K562 (cell line): ENCODE results near the gene B3GALNT2. TPM values are rescaled to one million over a fixed set of nuclear protein-coding genes. Genes with fewer than 3 reads are reported as not detected.

Experiments
- ATAC-seq: fragments of 200-7000 bp; cut with Tn5 transposase; 3 replicates; pipeline ENCODE4 v1.9.1; 2020; ENCODE audit warnings: moderate library complexity
- BruUV-seq: library from RNA; stranded (reverse); fragments of 400-500 nt; replicated peaks from 2 replicates; lab custom pipeline; 2021; lab: Mats Ljungman, UMichigan
- CTCF ChIA-PET: fragments of 300-600 bp; formaldehyde crosslinking; extraction: SDS; loops from one replicate; lab custom pipeline; 2021; ENCODE audit warnings: low intra/inter-chr PET ratio; lab: Yijun Ruan, JAX
- POLR2A ChIA-PET: fragments of 300-600, 350-650 bp; sonication (Branson Sonifier 250); formaldehyde crosslinking; extraction: SDS; loops from one replicate; lab custom pipeline; 2021; ENCODE audit warnings: antibody characterized with exemption, inconsistent platforms; lab: Yijun Ruan, JAX
- DNase-seq, 4 experiments: peaks; one replicate each; pipeline versions ENCODE4 v3.0.0 to v3.0.0-alpha.2; 2011 to 2018; ENCODE audit warnings: low spot score in 3 of 4, mixed read lengths in 3 of 4; ENCODE audit errors: extremely low read depth in 1 of 4
- FAIRE-seq: peaks from 2 replicates; lab custom pipeline; 2011; peaks lifted over from hg19 to GRCh38; lab: Jason Lieb, UNC
- H2AFZ ChIP-seq: 2 replicates; pipeline ENCODE4 v1.6.0; 2011; ENCODE audit warnings: low read depth, low read length, control low read depth, inconsistent platforms
- H3K27ac ChIP-seq: fragments of 200-600 bp; 3 replicates; pipeline ENCODE4 v1.8.0; 2011; ENCODE audit warnings: low read depth, mild to moderate bottlenecking, control low read depth, inconsistent platforms, low read length, moderate library complexity, mixed read lengths; ENCODE audit errors: extremely low read depth
- H3K27me3 ChIP-seq, 2 experiments: fragments of 300-600 bp in 1 of 2; 2 replicates in 1 of 2; 3 replicates in 1 of 2; pipeline versions ENCODE4 v1.6.0 to v1.8.0; 2011; ENCODE audit warnings: inconsistent platforms in 2 of 2, low read length in 2 of 2, mild to moderate bottlenecking in 1 of 2, mixed read lengths in 1 of 2, moderate library complexity in 1 of 2; ENCODE audit not compliant: control insufficient read depth in 2 of 2, insufficient read depth in 2 of 2
- H3K36me3 ChIP-seq: fragments of 300-600 bp; 3 replicates; pipeline ENCODE4 v1.8.0; 2011; ENCODE audit warnings: mild to moderate bottlenecking, low read length, inconsistent platforms; ENCODE audit not compliant: control insufficient read depth, insufficient read depth
- H3K4me1 ChIP-seq, 2 experiments: fragments of 200-600 bp in 1 of 2; replicated peaks in 1 of 2; 2 replicates in 1 of 2; 3 replicates in 1 of 2; pipeline versions ENCODE4 v1.5.1 to v1.8.0; 2011; ENCODE audit warnings: inconsistent platforms in 2 of 2, low read length in 2 of 2, mild to moderate bottlenecking in 1 of 2, mixed read lengths in 1 of 2, moderate library complexity in 1 of 2; ENCODE audit not compliant: control insufficient read depth in 2 of 2, insufficient read depth in 2 of 2
- H3K4me2 ChIP-seq: 2 replicates; pipeline ENCODE4 v1.6.1; 2011; ENCODE audit warnings: low read length, control low read depth, inconsistent platforms, mixed read lengths; ENCODE audit not compliant: insufficient read depth
- H3K4me3 ChIP-seq: fragments of 200-600 bp; sonication (generic), shearing (Covaris generic); 2 replicates; pipeline ENCODE4 v1.5.1; 2016; ENCODE audit warnings: control low read depth, inconsistent platforms
- H3K79me2 ChIP-seq: fragments of 200-600 bp; 3 replicates; pipeline ENCODE4 v1.8.0; 2011; ENCODE audit warnings: low read length, inconsistent platforms; ENCODE audit not compliant: control insufficient read depth, insufficient read depth
- H3K9ac ChIP-seq, 2 experiments: 2 replicates each; pipeline versions ENCODE4 v1.6.0 to v1.6.1; 2011; ENCODE audit warnings: low read depth in 2 of 2, low read length in 2 of 2, control low read depth in 1 of 2, inconsistent platforms in 1 of 2, mild to moderate bottlenecking in 1 of 2, mixed read lengths in 1 of 2; ENCODE audit not compliant: insufficient read depth in 1 of 2
- H3K9me1 ChIP-seq: one replicate; pipeline ENCODE4 v1.6.0; 2011; ENCODE audit warnings: inconsistent platforms, mild to moderate bottlenecking, low read length, moderate library complexity; ENCODE audit not compliant: control insufficient read depth, insufficient read depth
- H3K9me3 ChIP-seq: replicated peaks from 2 replicates; pipeline ENCODE4 v1.5.1; 2011; ENCODE audit warnings: low read depth, low read length, inconsistent platforms; ENCODE audit not compliant: control insufficient read depth, insufficient read depth
- H4K20me1 ChIP-seq: replicated peaks from 2 replicates; pipeline ENCODE4 v1.6.1; 2011; ENCODE audit warnings: low read length, inconsistent platforms, mixed read lengths; ENCODE audit not compliant: control insufficient read depth, insufficient read depth
- ARID1B ChIP-seq: fragments of 450-650 bp; IDR thresholded peaks from 2 replicates; pipeline ENCODE4 v1.6.1; 2016; ENCODE audit warnings: antibody characterized with exemption, mild to moderate bottlenecking, inconsistent platforms
- BRD9 ChIP-seq: fragments of 450-650 bp; IDR thresholded peaks from 2 replicates; pipeline ENCODE4 v1.6.1; 2018; ENCODE audit warnings: low read depth; ENCODE audit not compliant: partially characterized antibody
- CEBPB ChIP-seq: fragments of 450-650 bp; IDR thresholded peaks from 2 replicates; pipeline ENCODE4 v1.6.1; 2016; ENCODE audit warnings: missing genetic modification characterization, missing compliant biosample characterization
- CEBPG ChIP-seq, 3 experiments: fragments of 200-800 bp in 1 of 3; sonication (Bioruptor generic) in 1 of 3; sonication (generic) in 1 of 3; formaldehyde crosslinking in 1 of 3; IDR thresholded peaks in 2 of 3; conservative IDR thresholded peaks in 1 of 3; 2 replicates each; pipeline versions ENCODE4 v1.6.1 to v1.8.0; 2016 to 2022; ENCODE audit warnings: missing compliant biosample characterization in 2 of 3, missing genetic modification characterization in 2 of 3, mild to moderate bottlenecking in 1 of 3, missing genetic modification reagents in 1 of 3
- CHD2 ChIP-seq: IDR thresholded peaks from 2 replicates; pipeline ENCODE4 v1.6.1; 2011; ENCODE audit warnings: low read depth, low read length
- DPF2 ChIP-seq: fragments of 450-650 bp; IDR thresholded peaks from 2 replicates; pipeline ENCODE4 v1.6.1; 2016
- GABPB1 ChIP-seq: sonication (generic); formaldehyde crosslinking; IDR thresholded peaks from 2 replicates; pipeline ENCODE4 v1.8.0; 2022; ENCODE audit warnings: mild to moderate bottlenecking, missing genetic modification reagents
- GATA2 ChIP-seq: sonication (generic); formaldehyde crosslinking; IDR thresholded peaks from 2 replicates; pipeline ENCODE4 v1.4.0; 2020; ENCODE audit warnings: mild to moderate bottlenecking, missing genetic modification reagents
- MTA2 ChIP-seq: fragments of 450-650 bp; IDR thresholded peaks from 2 replicates; pipeline ENCODE4 v1.6.1; 2016; ENCODE audit warnings: low read depth
- NBN ChIP-seq: fragments of 450-650 bp; IDR thresholded peaks from 2 replicates; pipeline ENCODE4 v1.6.1; 2016; ENCODE audit warnings: low read depth, mild to moderate bottlenecking
- NCOR1 ChIP-seq: fragments of 450-650 bp; IDR thresholded peaks from 2 replicates; pipeline ENCODE4 v1.6.1; 2016; ENCODE audit warnings: mild to moderate bottlenecking, moderate library complexity
- RBM25 ChIP-seq: fragments of 200-400 bp; formaldehyde crosslinking; IDR thresholded peaks from 2 replicates; pipeline ENCODE4 v1.6.1; 2018; ENCODE audit warnings: low read length, low read depth, moderate library complexity; ENCODE audit not compliant: severe bottlenecking
- SMARCA4 ChIP-seq: fragments of 450-650 bp; IDR thresholded peaks from 2 replicates; pipeline ENCODE4 v1.6.1; 2016
- SMARCE1 ChIP-seq: fragments of 450-650 bp; IDR thresholded peaks from 2 replicates; pipeline ENCODE4 v1.7.1; 2016; ENCODE audit warnings: mild to moderate bottlenecking
- TAL1 ChIP-seq: fragments of 450-650 bp; IDR thresholded peaks from 2 replicates; pipeline ENCODE4 v1.6.1; 2016; ENCODE audit warnings: mild to moderate bottlenecking
- TCF3 ChIP-seq: sonication (generic); formaldehyde crosslinking; IDR thresholded peaks from 2 replicates; pipeline ENCODE4 v1.4.0; 2020; ENCODE audit warnings: mild to moderate bottlenecking, missing genetic modification reagents
- TFAM ChIP-seq: fragments of 250-450 bp; sonication (Bioruptor Pico); conservative IDR thresholded peaks from 2 replicates; pipeline ENCODE4 v1.5.0; 2021; ENCODE audit warnings: mild to moderate bottlenecking, moderate library complexity
- ZFP36 ChIP-seq: fragments of 150-350 bp; IDR thresholded peaks from 2 replicates; pipeline ENCODE4 v1.6.1; 2018; ENCODE audit warnings: low read length, low read depth; ENCODE audit not compliant: partially characterized antibody
- ZNF311 ChIP-seq: fragments of 250-450 bp; sonication (Bioruptor Pico); IDR thresholded peaks from 2 replicates; pipeline ENCODE4 v1.4.0; 2020; ENCODE audit warnings: mild to moderate bottlenecking, moderate library complexity
- WGBS: fragments of 100-300 bp; shearing (Covaris generic); methylation state at CpG from one replicate; pipeline ENCODE4 v1.1.6; 2016; ENCODE audit warnings: low coverage, mixed read lengths; ENCODE audit not compliant: insufficient coverage; ENCODE audit errors: missing lambda C conversion rate; 5-methylcytosine and 5-hydroxymethylcytosine counted together
- in situ Hi-C: fragments of 300-500 bp; cut with MboI; formaldehyde crosslinking; loops from 4 replicates; pipeline ENCODE4 v1.15.0; 2018; ENCODE audit warnings: inconsistent platforms, mixed read lengths
- intact Hi-C: fragments of 100-400 bp; cut with micrococcal nuclease; formaldehyde crosslinking; loops from 2 replicates; pipeline ENCODE4 v1.14.2; 2022
- polyA plus RNA-seq, 8 experiments: library from polyadenylated mRNA; depleted of rRNA in 4 of 8; stranded (reverse) in 5 of 8; unstranded in 3 of 8; fragments of >200 nt; fragmentation: Nextera tagmentation in 2 of 8; fragmentation: Illumina TruSeq in 1 of 8; extraction: Ambion mirVana in 2 of 8; extraction: Trizol in 1 of 8; gene quantifications; 2 replicates each; pipeline versions ENCODE4 v1.2.1 to v1.2.3, GENCODE V29; 2011 to 2014; ENCODE audit warnings: inconsistent platforms in 1 of 8, missing spikeins in 1 of 8
- total RNA-seq, 7 experiments: library from RNA; depleted of rRNA in 6 of 7; stranded (reverse); fragments of >200 nt in 6 of 7; fragmentation: Illumina TruSeq in 2 of 7; extraction: Trizol in 2 of 7; gene quantifications; 2 replicates each; pipeline versions ENCODE4 v1.2.1 to v1.2.3, GENCODE V29; 2011 to 2021; ENCODE audit warnings: low replicate concordance in 1 of 7
- TF ChIP-seq, protein P1 (sequence below): sonication (generic); IDR thresholded peaks from 2 replicates; pipeline ENCODE4 v1.6.1; 2016
- TF ChIP-seq, protein P2 (sequence below): IDR thresholded peaks from 2 replicates; pipeline ENCODE4 v1.6.1; 2012; ENCODE audit warnings: low read depth, low read length, improper control_type of control experiment, borderline replicate concordance
- TF ChIP-seq, protein P3 (sequence below): sonication (generic); formaldehyde crosslinking; IDR thresholded peaks from 2 replicates; pipeline ENCODE4 v1.8.0; 2022; ENCODE audit warnings: mild to moderate bottlenecking, missing genetic modification reagents

The B3GALNT2 gene
- total and polyA plus RNA-seq, 9 of the 15 experiments (the other 6 are each of a cell fraction or from before 2014, with no cell fraction given): 2.0 to 31.7 (median 22.9) TPM

DNA sequence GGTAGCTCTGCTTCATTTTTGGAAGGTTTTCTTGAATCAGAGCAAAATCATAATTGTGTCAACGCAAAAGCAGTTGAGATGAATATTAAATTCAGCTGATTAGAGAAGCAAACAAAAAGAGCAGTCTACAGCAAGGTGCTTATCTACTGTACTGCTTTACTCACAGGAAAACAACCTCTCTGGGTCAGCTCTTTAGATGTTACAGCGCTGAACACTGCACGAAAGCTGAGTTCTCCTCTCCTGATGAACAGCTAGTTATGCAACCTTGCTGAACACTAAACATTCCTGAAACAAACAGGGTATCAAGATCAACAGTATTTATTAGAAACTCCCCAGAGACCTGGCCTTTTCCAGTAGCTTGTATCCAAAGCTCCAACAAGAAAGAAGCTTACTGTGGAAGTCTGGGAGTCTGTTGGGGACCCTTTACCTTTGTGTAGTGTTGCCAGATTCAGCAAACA is 95.7 kb downstream of the B3GALNT2 start:
- ATAC-seq: peak; percentile 89
- intact Hi-C loops (no loop called here), in situ Hi-C loops (no loop called here)
- Histone ChIP-seq H3K9me3 (no peaks in the 10 kb centered on the region), H3K4me1 (peaks cover 3 to 14% of the 10 kb centered on the region in 2 experiments; a peak in 4 of 5 replicates), H3K79me2 (peaks cover 27% of the 10 kb centered on the region), H3K27me3 (no peaks in the 10 kb centered on the region), H4K20me1 (no peaks in the 10 kb centered on the region; the same call in 1 of the 2 replicates), H3K36me3 (peaks cover 6% of the 10 kb centered on the region; the same call in 1 of the 3 replicates), H3K27ac (no peak overlapping the region), H3K4me3 (no peak overlapping the region), H3K9ac (no peak overlapping the region), H3K4me2 (no peak overlapping the region), H3K9me1 (no peaks in the 10 kb centered on the region), H2AFZ (no peak overlapping the region)
- ChIA-PET CTCF (no interaction called here), POLR2A (interaction anchor here (0.6 to 3.0 kb wide), 3 partner anchors 9 to 79 kb away, joined by 4 to 10 read pairs (median 5); partner anchors contain the start of gene TBCE)
- 14% methylated on average over 3 of the region's 3 CpGs for WGBS
- no TSS peak for BruUV-seq
- FAIRE-seq: peak; percentile 90
- peak; percentile 25 to 55 (median 40) for DNase-seq
- peak; percentile 71 for TF ChIP-seq ARID1B
- TF ChIP-seq SMARCE1: 0 out of 2 replicates have a peak, but pooled peaks have one; percentile 35
- peak; percentile 66 for TF ChIP-seq BRD9
- TF ChIP-seq, protein P1, sequence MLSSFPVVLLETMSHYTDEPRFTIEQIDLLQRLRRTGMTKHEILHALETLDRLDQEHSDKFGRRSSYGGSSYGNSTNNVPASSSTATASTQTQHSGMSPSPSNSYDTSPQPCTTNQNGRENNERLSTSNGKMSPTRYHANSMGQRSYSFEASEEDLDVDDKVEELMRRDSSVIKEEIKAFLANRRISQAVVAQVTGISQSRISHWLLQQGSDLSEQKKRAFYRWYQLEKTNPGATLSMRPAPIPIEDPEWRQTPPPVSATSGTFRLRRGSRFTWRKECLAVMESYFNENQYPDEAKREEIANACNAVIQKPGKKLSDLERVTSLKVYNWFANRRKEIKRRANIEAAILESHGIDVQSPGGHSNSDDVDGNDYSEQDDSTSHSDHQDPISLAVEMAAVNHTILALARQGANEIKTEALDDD: peak; percentile 64
- TF ChIP-seq ZFP36: peak; percentile 75
- peak; percentile 73 for TF ChIP-seq TCF3 (CRISPR knock-in tag)
- TF ChIP-seq TAL1: peak; percentile 68
- TF ChIP-seq RBM25: peak; percentile 35
- peak; percentile 27; the same call in 1 of the 2 replicates for TF ChIP-seq SMARCA4
- 0 out of 2 replicates have a peak, but pooled peaks have one; percentile 21 for TF ChIP-seq GABPB1 (CRISPR knock-in tag)
- peak; percentile 61 for TF ChIP-seq CEBPB (tag)
- TF ChIP-seq MTA2: peak; percentile 39; the same call in 1 of the 2 replicates
- TF ChIP-seq, protein P2, sequence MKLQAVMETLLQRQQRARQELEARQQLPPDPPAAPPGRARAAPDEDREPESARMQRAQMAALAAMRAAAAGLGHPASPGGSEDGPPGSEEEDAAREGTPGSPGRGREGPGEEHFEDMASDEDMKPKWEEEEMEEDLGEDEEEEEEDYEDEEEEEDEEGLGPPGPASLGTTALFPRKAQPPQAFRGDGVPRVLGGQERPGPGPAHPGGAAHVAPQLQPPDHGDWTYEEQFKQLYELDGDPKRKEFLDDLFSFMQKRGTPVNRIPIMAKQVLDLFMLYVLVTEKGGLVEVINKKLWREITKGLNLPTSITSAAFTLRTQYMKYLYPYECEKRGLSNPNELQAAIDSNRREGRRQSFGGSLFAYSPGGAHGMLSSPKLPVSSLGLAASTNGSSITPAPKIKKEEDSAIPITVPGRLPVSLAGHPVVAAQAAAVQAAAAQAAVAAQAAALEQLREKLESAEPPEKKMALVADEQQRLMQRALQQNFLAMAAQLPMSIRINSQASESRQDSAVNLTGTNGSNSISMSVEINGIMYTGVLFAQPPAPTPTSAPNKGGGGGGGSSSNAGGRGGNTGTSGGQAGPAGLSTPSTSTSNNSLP: peak; percentile 52; the same call in 1 of the 2 replicates
- TF ChIP-seq ZNF311: no peak
- TF ChIP-seq CHD2: no peak
- TF ChIP-seq DPF2: peak; percentile 55
- TF ChIP-seq NBN: 0 out of 2 replicates have a peak, but pooled peaks have one; percentile 29
- TF ChIP-seq NCOR1: peak; percentile 37; the same call in 1 of the 2 replicates
- TF ChIP-seq TFAM (CRISPR knock-in tag): no peak
- TF ChIP-seq GATA2 (CRISPR knock-in tag): peak; percentile 30; the same call in 1 of the 2 replicates
- no peak for TF ChIP-seq CEBPG (CRISPR knock-in tag; IDR thresholded peaks at IDR 0.05)
- peak in 1 of 2 experiments; percentile 50; a peak in 2 of 4 replicates for TF ChIP-seq CEBPG (tag; conservative IDR thresholded peaks at IDR 0.05 in 1 of 2, IDR thresholded peaks at IDR 0.05 in 1 of 2)
- TF ChIP-seq, protein P3, sequence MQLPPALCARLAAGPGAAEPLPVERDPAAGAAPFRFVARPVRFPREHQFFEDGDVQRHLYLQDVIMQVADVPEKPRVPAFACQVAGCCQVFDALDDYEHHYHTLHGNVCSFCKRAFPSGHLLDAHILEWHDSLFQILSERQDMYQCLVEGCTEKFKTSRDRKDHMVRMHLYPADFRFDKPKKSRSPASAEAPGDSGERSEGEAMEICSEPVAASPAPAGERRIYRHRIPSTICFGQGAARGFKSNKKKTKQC (CRISPR knock-in tag): no peak
